PC-9 (cell line): ENCODE results near the gene MCIDAS. TPM values are rescaled to one million over a fixed set of nuclear protein-coding genes. Genes with fewer than 3 reads are reported as not detected.
A peak's percentile ranks its signal among the peaks of the same experiment; 100 is the strongest.

Source experiments
- BruUV-seq: library from RNA; stranded (reverse); fragments of 400-500 nt; replicated peaks from 2 replicates; lab custom pipeline; 2021; lab: Mats Ljungman, UMichigan
- CTCF ChIA-PET: fragments of 300-600 bp; sonication (Branson Sonifier 250); formaldehyde crosslinking; loops from one replicate; lab custom pipeline; 2022; ENCODE audit warnings: antibody characterized with exemption; lab: Charles Lee
- POLR2A ChIA-PET: fragments of 300-600 bp; sonication (Branson Sonifier 250); formaldehyde crosslinking; loops from one replicate; lab custom pipeline; 2022; ENCODE audit warnings: antibody characterized with exemption; ENCODE audit not compliant: unreplicated experiment; lab: Charles Lee
- DNase-seq, 2 experiments: peaks; one replicate each; pipeline versions ENCODE4 v3.0.0 to v3.0.0-alpha.2; 2015 to 2022; ENCODE audit warnings: mixed read lengths in 1 of 2
- H2AFZ ChIP-seq: fragments of 200-600 bp; sonication (generic); 2 replicates; pipeline ENCODE4 v1.8.1; 2017; ENCODE audit warnings: antibody characterized with exemption
- H3F3A ChIP-seq: fragments of 200-600 bp; sonication (generic); 2 replicates; pipeline ENCODE4 v1.8.1; 2017; ENCODE audit warnings: antibody characterized with exemption, mild to moderate bottlenecking, low read depth; ENCODE audit not compliant: insufficient read depth
- H3K27ac ChIP-seq: fragments of 200-600 bp; sonication (generic); 2 replicates; pipeline ENCODE4 v1.6.1; 2016; ENCODE audit warnings: mixed run types
- H3K27me3 ChIP-seq: fragments of 200-600 bp; sonication (generic); 2 replicates; pipeline ENCODE4 v1.6.1; 2016; ENCODE audit warnings: low read depth, mixed run types; ENCODE audit not compliant: insufficient read depth
- H3K36me3 ChIP-seq: fragments of 200-600 bp; sonication (generic); 2 replicates; pipeline ENCODE4 v1.6.1; 2016; ENCODE audit warnings: low read depth, mixed run types
- H3K4me1 ChIP-seq: fragments of 200-600 bp; sonication (generic); replicated peaks from 2 replicates; pipeline ENCODE4 v1.6.1; 2016; ENCODE audit warnings: mixed run types; ENCODE audit not compliant: insufficient read depth
- H3K4me2 ChIP-seq: fragments of 200-600 bp; sonication (generic); 2 replicates; pipeline ENCODE4 v1.6.1; 2017; ENCODE audit warnings: mixed run types
- H3K4me3 ChIP-seq: fragments of 200-600 bp; sonication (generic); 2 replicates; pipeline ENCODE4 v1.6.1; 2016; ENCODE audit warnings: mixed run types
- H3K79me2 ChIP-seq: fragments of 200-600 bp; sonication (generic); 2 replicates; pipeline ENCODE4 v1.6.1; 2017; ENCODE audit warnings: low read depth, mixed run types
- H3K9me2 ChIP-seq: fragments of 200-600 bp; sonication (generic); 2 replicates; pipeline ENCODE4 v1.8.1; 2017; ENCODE audit warnings: mild to moderate bottlenecking; ENCODE audit not compliant: insufficient read depth
- H3K9me3 ChIP-seq: fragments of 200-600 bp; sonication (generic); 2 replicates; pipeline ENCODE4 v1.8.1; 2016; ENCODE audit warnings: low read depth; ENCODE audit not compliant: insufficient read depth
- H4K20me1 ChIP-seq: fragments of 200-600 bp; sonication (generic); 2 replicates; pipeline ENCODE4 v1.8.1; 2017; ENCODE audit not compliant: insufficient read depth
- EZH2 ChIP-seq: fragments of 200-600 bp; sonication (generic); IDR thresholded peaks from 2 replicates; pipeline ENCODE4 v1.8.0; 2017; ENCODE audit warnings: antibody characterized with exemption, low read depth
- intact Hi-C: fragments of 100-400 bp; cut with micrococcal nuclease; formaldehyde crosslinking; loops from one replicate; pipeline ENCODE4 v1.10.0; 2022; ENCODE audit not compliant: unreplicated experiment
- total RNA-seq: library from RNA; stranded (reverse); gene quantifications from 2 replicates; pipeline ENCODE4 v1.2.3, GENCODE V29; 2021
- TF ChIP-seq, protein P1 (sequence below): fragments of 200-600 bp; sonication (generic); conservative IDR thresholded peaks from 2 replicates; pipeline ENCODE4 v1.6.1; 2017; ENCODE audit warnings: mixed run types, antibody characterized with exemption, mild to moderate bottlenecking, moderate library complexity

MCIDAS gene
- total RNA-seq, 1 experiment from 2014 or later: 1.8 TPM

DNA sequence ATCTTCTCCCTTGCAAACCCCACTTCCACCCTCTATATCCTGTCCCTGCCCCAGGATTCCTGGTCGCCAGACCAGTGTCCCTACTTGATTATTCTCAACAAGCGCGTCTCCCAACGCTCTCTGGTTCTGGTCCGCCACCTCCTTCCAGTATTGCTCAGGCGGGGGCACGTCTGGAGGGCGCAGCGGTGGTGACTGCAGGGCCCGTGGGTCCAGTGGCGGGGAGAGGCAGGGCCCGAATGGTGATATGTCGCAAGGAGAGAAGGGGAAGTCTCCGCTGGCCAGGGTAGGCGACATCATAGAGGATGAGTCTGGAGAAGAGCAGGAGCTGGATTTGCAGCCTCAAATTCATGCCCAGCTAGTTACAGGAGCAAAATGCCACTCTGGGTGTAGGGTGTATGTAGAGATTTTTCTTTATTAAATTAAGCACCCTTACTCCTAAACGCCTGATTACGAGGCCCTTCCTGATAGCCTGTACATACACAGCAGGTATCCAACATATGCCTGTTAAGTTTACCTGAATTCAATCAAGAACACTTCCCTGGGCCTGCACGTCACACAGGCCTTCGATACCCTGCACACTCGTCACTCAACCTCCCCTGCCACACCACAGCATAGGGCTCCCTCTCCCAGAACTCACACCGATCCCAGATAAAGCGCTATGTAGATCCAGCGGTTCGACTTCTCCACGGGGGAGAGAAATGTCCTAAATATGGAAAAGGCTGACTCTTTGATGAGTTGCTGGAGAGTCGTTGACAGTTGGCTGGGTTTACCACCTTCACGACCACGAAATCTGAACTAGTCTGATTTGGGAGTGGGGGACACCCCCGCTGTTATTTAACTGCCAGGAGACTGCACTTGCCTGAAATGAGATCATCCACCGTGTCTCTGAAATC lies 4.8 kb downstream of the MCIDAS start:
- no TSS peak for BruUV-seq
- no peaks in the 10 kb centered on the region for H3K9me2 ChIP-seq
- ChIA-PET CTCF (no interaction called here), POLR2A (no interaction called here)
- H2AFZ ChIP-seq: no peak overlapping the region
- H3K79me2 ChIP-seq: no peaks in the 10 kb centered on the region
- no peak for DNase-seq
- no peaks in the 10 kb centered on the region for H4K20me1 ChIP-seq
- no peak overlapping the region for H3K4me3 ChIP-seq
- intact Hi-C loops: no loop called here
- TF ChIP-seq, protein P1, sequence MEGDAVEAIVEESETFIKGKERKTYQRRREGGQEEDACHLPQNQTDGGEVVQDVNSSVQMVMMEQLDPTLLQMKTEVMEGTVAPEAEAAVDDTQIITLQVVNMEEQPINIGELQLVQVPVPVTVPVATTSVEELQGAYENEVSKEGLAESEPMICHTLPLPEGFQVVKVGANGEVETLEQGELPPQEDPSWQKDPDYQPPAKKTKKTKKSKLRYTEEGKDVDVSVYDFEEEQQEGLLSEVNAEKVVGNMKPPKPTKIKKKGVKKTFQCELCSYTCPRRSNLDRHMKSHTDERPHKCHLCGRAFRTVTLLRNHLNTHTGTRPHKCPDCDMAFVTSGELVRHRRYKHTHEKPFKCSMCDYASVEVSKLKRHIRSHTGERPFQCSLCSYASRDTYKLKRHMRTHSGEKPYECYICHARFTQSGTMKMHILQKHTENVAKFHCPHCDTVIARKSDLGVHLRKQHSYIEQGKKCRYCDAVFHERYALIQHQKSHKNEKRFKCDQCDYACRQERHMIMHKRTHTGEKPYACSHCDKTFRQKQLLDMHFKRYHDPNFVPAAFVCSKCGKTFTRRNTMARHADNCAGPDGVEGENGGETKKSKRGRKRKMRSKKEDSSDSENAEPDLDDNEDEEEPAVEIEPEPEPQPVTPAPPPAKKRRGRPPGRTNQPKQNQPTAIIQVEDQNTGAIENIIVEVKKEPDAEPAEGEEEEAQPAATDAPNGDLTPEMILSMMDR: no peak
- no peaks in the 10 kb centered on the region for H3K27me3 ChIP-seq
- peaks cover 4% of the 10 kb centered on the region; the same call in 1 of the 2 replicates for H3F3A ChIP-seq
- no peaks in the 10 kb centered on the region for H3K9me3 ChIP-seq
- no peak overlapping the region for H3K27ac ChIP-seq
- no peaks in the 10 kb centered on the region for H3K36me3 ChIP-seq
- H3K4me1 ChIP-seq: peaks cover 26% of the 10 kb centered on the region
- no peak overlapping the region for H3K4me2 ChIP-seq

- Histone ChIP-seq H3K4me3 (no peak overlapping the region), H3K4me2 (no peak overlapping the region)
These were observed 6.5 kb downstream of the MCIDAS start for GRCh38 chr5:55220433-55221185.

GRCh38 chr5:55219770-55220169 lies 7.3 kb downstream of the MCIDAS start:
- H3K79me2 ChIP-seq: no peaks in the 10 kb centered on the region
- peaks cover 26% of the 10 kb centered on the region for H3K4me1 ChIP-seq
- H3F3A ChIP-seq: peaks cover 4% of the 10 kb centered on the region; the same call in 1 of the 2 replicates
- H2AFZ ChIP-seq: no peak overlapping the region
- no peaks in the 10 kb centered on the region for H4K20me1 ChIP-seq
- no peak overlapping the region for H3K27ac ChIP-seq
- DNase-seq: no peak
- intact Hi-C loops: no loop called here
- H3K27me3 ChIP-seq: no peaks in the 10 kb centered on the region
- ChIA-PET CTCF (no interaction called here), POLR2A (no interaction called here)
- no TSS peak for BruUV-seq
- TF ChIP-seq, protein P1: no peak
- no peak for TF ChIP-seq EZH2
- H3K9me3 ChIP-seq: no peaks in the 10 kb centered on the region
- no peaks in the 10 kb centered on the region for H3K36me3 ChIP-seq
- peak overlapping the region; percentile 83 for H3K4me2 ChIP-seq
- H3K9me2 ChIP-seq: no peaks in the 10 kb centered on the region
- no peak overlapping the region for H3K4me3 ChIP-seq

More at GRCh38 chr5:55220433-55221185, 6.5 kb downstream of the MCIDAS start:
- H3K4me1 ChIP-seq: peaks cover 26% of the 10 kb centered on the region
- no peaks in the 10 kb centered on the region for H3K9me2 ChIP-seq
- no peaks in the 10 kb centered on the region for H3K79me2 ChIP-seq
- H3K27me3 ChIP-seq: no peaks in the 10 kb centered on the region
- H3K27ac ChIP-seq: no peak overlapping the region
- peaks cover 4% of the 10 kb centered on the region; the same call in 1 of the 2 replicates for H3F3A ChIP-seq
- TF ChIP-seq, protein P1: no peak
- H3K9me3 ChIP-seq: no peaks in the 10 kb centered on the region
- H4K20me1 ChIP-seq: no peaks in the 10 kb centered on the region
- DNase-seq: no peak
- ChIA-PET POLR2A (no interaction called here), CTCF (no interaction called here)
- no peak overlapping the region for H2AFZ ChIP-seq
- no TSS peak for BruUV-seq
- no peaks in the 10 kb centered on the region for H3K36me3 ChIP-seq
- intact Hi-C loops: no loop called here
